ENCODE data around the gene SCCPDH.

Gene SCCPDH

GRCh38 chr1:246761396-246761795 lies 37.2 kb downstream of the SCCPDH start:
- Histone ChIP-seq H3K4me3 (ENCODE audit: low read length) (no peak overlapping the region), H3K27ac (ENCODE audit: low read length) (no peak overlapping the region), H2AFZ (ENCODE audit: low read length) (no peak overlapping the region), H4K20me1 (ENCODE audit: insufficient read depth, low read length) (no peaks in the 10 kb centered on the region), H3K9ac (ENCODE audit: low read length) (no peak overlapping the region), H3K27me3 (replicated peaks; ENCODE audit: insufficient read depth, low read length) (no peaks in the 10 kb centered on the region), H3K4me2 (ENCODE audit: low read depth, low read length) (no peak overlapping the region), H3K4me1 (ENCODE audit: low read length) (no peaks in the 10 kb centered on the region), H3K9me2 (replicated peaks; ENCODE audit: insufficient read depth, low read length) (no peaks in the 10 kb centered on the region), H3F3A (ENCODE audit: insufficient read depth, low read length) (no peaks in the 10 kb centered on the region), H3K36me3 (replicated peaks; ENCODE audit: insufficient read depth, low read length) (no peaks in the 10 kb centered on the region; the same call in 1 of the 2 replicates), H3K9me3 (replicated peaks; ENCODE audit: insufficient read depth, low read length) (no peaks in the 10 kb centered on the region), H3K79me2 (ENCODE audit: low read length) (no peaks in the 10 kb centered on the region)
- no peak for DNase-seq
- no peak for TF ChIP-seq EZH2phosphoT487 (IDR thresholded peaks at IDR 0.05; ENCODE audit: low read length)
- no peak for TF ChIP-seq EZH2 (optimal IDR thresholded peaks at IDR 0.05; ENCODE audit: low read depth, low read length)
- TF ChIP-seq CTCF (IDR thresholded peaks at IDR 0.05; ENCODE audit: low read length): no peak

GRCh38 chr1:246765521-246765920 lies 41.3 kb downstream of the SCCPDH start:
- Histone ChIP-seq H3K4me3 (ENCODE audit: low read length) (no peak overlapping the region), H3K79me2 (ENCODE audit: low read length) (no peaks in the 10 kb centered on the region), H3K27me3 (replicated peaks; ENCODE audit: insufficient read depth, low read length) (no peaks in the 10 kb centered on the region), H3K27ac (ENCODE audit: low read length) (no peak overlapping the region), H3K4me2 (ENCODE audit: low read depth, low read length) (no peak overlapping the region), H3K4me1 (ENCODE audit: low read length) (no peaks in the 10 kb centered on the region), H4K20me1 (ENCODE audit: insufficient read depth, low read length) (no peaks in the 10 kb centered on the region), H3K36me3 (replicated peaks; ENCODE audit: insufficient read depth, low read length) (no peaks in the 10 kb centered on the region), H3K9me3 (replicated peaks; ENCODE audit: insufficient read depth, low read length) (no peaks in the 10 kb centered on the region), H3K9me2 (replicated peaks; ENCODE audit: insufficient read depth, low read length) (no peaks in the 10 kb centered on the region), H3K9ac (ENCODE audit: low read length) (no peak overlapping the region), H3F3A (ENCODE audit: insufficient read depth, low read length) (no peaks in the 10 kb centered on the region), H2AFZ (ENCODE audit: low read length) (no peak overlapping the region)
- DNase-seq: no peak
- TF ChIP-seq EZH2 (optimal IDR thresholded peaks at IDR 0.05; ENCODE audit: low read depth, low read length): no peak
- no peak for TF ChIP-seq EZH2phosphoT487 (IDR thresholded peaks at IDR 0.05; ENCODE audit: low read length)
- no peak for TF ChIP-seq CTCF (IDR thresholded peaks at IDR 0.05; ENCODE audit: low read length)

- H2AFZ ChIP-seq (ENCODE audit: low read length): no peak overlapping the region
- H3K4me1 ChIP-seq (ENCODE audit: low read length): peaks cover 9% of the 10 kb centered on the region
- no peaks in the 10 kb centered on the region for H4K20me1 ChIP-seq (ENCODE audit: insufficient read depth, low read length)
- H3K9ac ChIP-seq (ENCODE audit: low read length): no peak overlapping the region
- H3K9me2 ChIP-seq (replicated peaks; ENCODE audit: insufficient read depth, low read length): no peaks in the 10 kb centered on the region
- H3K27ac ChIP-seq (ENCODE audit: low read length): no peak overlapping the region
- H3K9me3 ChIP-seq (replicated peaks; ENCODE audit: insufficient read depth, low read length): no peaks in the 10 kb centered on the region
- no peaks in the 10 kb centered on the region for H3K27me3 ChIP-seq (replicated peaks; ENCODE audit: insufficient read depth, low read length)
- TF ChIP-seq EZH2 (optimal IDR thresholded peaks at IDR 0.05; ENCODE audit: low read depth, low read length) (no peak), EZH2phosphoT487 (IDR thresholded peaks at IDR 0.05; ENCODE audit: low read length) (no peak), CTCF (IDR thresholded peaks at IDR 0.05; ENCODE audit: low read length) (no peak)
- H3K4me2 ChIP-seq (ENCODE audit: low read depth, low read length): no peak overlapping the region
- no peak for DNase-seq
- H3K4me3 ChIP-seq (ENCODE audit: low read length): no peak overlapping the region
- no peaks in the 10 kb centered on the region for H3F3A ChIP-seq (ENCODE audit: insufficient read depth, low read length)
- H3K36me3 ChIP-seq (replicated peaks; ENCODE audit: insufficient read depth, low read length): no peaks in the 10 kb centered on the region
- no peaks in the 10 kb centered on the region for H3K79me2 ChIP-seq (ENCODE audit: low read length)
Observed at GRCh38 chr1:246768403-246769020, 44.3 kb downstream of the SCCPDH start.

Measured in MM.1S (cell line).